Measurements from ENCODE around the gene NELFE. TPM values are rescaled to one million over a fixed set of nuclear protein-coding genes. Genes with fewer than 3 reads are reported as not detected.

Gene NELFE
- total and polyA plus RNA-seq, 2 of the 13 experiments (the other 11 are each of a cell fraction or from before 2014, with no cell fraction given): 51.3 to 69.8 TPM

GRCh38 chr6:31956796-31957195, 2.0 kb downstream of the NELFE start (continued):
- TF ChIP-seq SALL2 (CRISPR knock-in tag; IDR thresholded peaks at IDR 0.05) (no peak), ZNF280D (CRISPR knock-in tag; IDR thresholded peaks at IDR 0.05) (no peak)

- DNase-seq (ENCODE audit: low spot score) (no peak), ATAC-seq (no peak), FAIRE-seq (no peak)
- H3K36me3 ChIP-seq (replicated peaks in 1 of 2; ENCODE audit: control insufficient read depth in 1 of 2, insufficient read depth in 2 of 2, low read length in 2 of 2): peaks cover 39 to 72% of the 10 kb centered on the region in 2 experiments
- H3K4me2 ChIP-seq (ENCODE audit: low read depth, low read length): no peak overlapping the region
- BruUV-seq (replicated peaks): no TSS peak
- peaks cover 28% of the 10 kb centered on the region for H3K4me1 ChIP-seq (ENCODE audit: insufficient read depth, low read length)
- intact Hi-C loops (cut with micrococcal nuclease; ENCODE audit: unreplicated experiment) (loop anchor here (10.0 kb wide), 1 partner anchor 120 kb away; no protein-coding TSS in a partner anchor), in situ Hi-C loops (cut with HindIII; ENCODE audit: extremely low pct_ligation_motif_present, low pct_unique_long_range_greater_than_20kb) (no loop called here)
- ChIA-PET CTCF (ENCODE audit: low intra/inter-chr PET ratio, low total read pairs) (no interaction called here), POLR2A (interaction anchor here (1.1 to 6.2 kb wide), 2 partner anchors 9 to 27 kb away, joined by 3 to 69 read pairs; partner anchors contain the start of genes C2 and CFB)
- TF ChIP-seq HNRNPH1 (optimal IDR thresholded peaks at IDR 0.05; ENCODE audit: low read depth, low read length) (no peak), ARID2 (CRISPR knock-in tag; IDR thresholded peaks at IDR 0.05; ENCODE audit: borderline replicate concordance) (no peak), KAT7 (CRISPR knock-in tag; IDR thresholded peaks at IDR 0.05; ENCODE audit: borderline replicate concordance) (no peak), NKX3-1 (CRISPR knock-in tag; IDR thresholded peaks at IDR 0.05) (no peak), ATF7 (IDR thresholded peaks at IDR 0.05) (no peak), ATF7 (CRISPR knock-in tag; IDR thresholded peaks at IDR 0.05) (no peak), FOXO4 (CRISPR knock-in tag; conservative IDR thresholded peaks at IDR 0.05) (no peak), AGO2 (optimal IDR thresholded peaks at IDR 0.05; ENCODE audit: low read depth, low read length) (peak; percentile 87), RBFOX2 (IDR thresholded peaks at IDR 0.05; ENCODE audit: low read depth, low read length) (peak; percentile 60; the same call in 1 of the 2 replicates), POLR2A (IDR thresholded peaks at IDR 0.05; ENCODE audit: insufficient read depth in 1 of 2, low read depth in 2 of 2, low read length in 2 of 2) (0 out of 4 replicates have a peak, but pooled peaks of 1 of the 2 experiments have one; percentile 12)
- H3K79me2 ChIP-seq (ENCODE audit: insufficient read depth, low read length): peaks cover 26% of the 10 kb centered on the region
- no peak overlapping the region for H3K9ac ChIP-seq (ENCODE audit: insufficient read depth, low read depth, low read length)
- H3K4me3 ChIP-seq (replicated peaks in 1 of 3; ENCODE audit: insufficient read depth in 1 of 3, low read depth in 2 of 3, low read length in 3 of 3): no peak overlapping the region
- WGBS (ENCODE audit: low lambda C conversion rate): 98% methylated on average over 28 of the region's 28 CpGs
- no peak overlapping the region for H3K27ac ChIP-seq (ENCODE audit: extremely low read length, insufficient read depth, low read length)
- no peaks in the 10 kb centered on the region for H3K9me3 ChIP-seq (ENCODE audit: low read length)
- H2AFZ ChIP-seq (ENCODE audit: low read length): no peak overlapping the region
- H4K20me1 ChIP-seq (ENCODE audit: insufficient read depth, low read length): no peaks in the 10 kb centered on the region
- H3K27me3 ChIP-seq (ENCODE audit: control insufficient read depth in 1 of 2, insufficient read depth in 2 of 2, low read length in 2 of 2): no peaks in the 10 kb centered on the region; a peak in 1 of 5 replicates
Measured at GRCh38 chr6:31954511-31954910, 4.3 kb downstream of the NELFE start.
